Body of pancreas (tissue), 4 donors: Measurements from ENCODE around the gene SALL1.

Experiments
- POLR2A ChIP-seq, 3 donors: fragments of 450-650 bp; IDR thresholded peaks; one replicate each; pipeline ENCODE4 v1.6.1; 2016; ENCODE audit warnings: antibody characterized with exemption in 3 of 3, mild to moderate bottlenecking in 2 of 3
- TF ChIP-seq, protein P1 (sequence below), 7 experiments: fragments of 450-650 bp in 4 of 7; fragments of 200-600 bp in 3 of 7; sonication (generic) in 3 of 7; IDR thresholded peaks; one replicate each; pipeline ENCODE4 v1.5.1; 2016 to 2019; ENCODE audit warnings: antibody characterized with exemption in 7 of 7

DNA sequence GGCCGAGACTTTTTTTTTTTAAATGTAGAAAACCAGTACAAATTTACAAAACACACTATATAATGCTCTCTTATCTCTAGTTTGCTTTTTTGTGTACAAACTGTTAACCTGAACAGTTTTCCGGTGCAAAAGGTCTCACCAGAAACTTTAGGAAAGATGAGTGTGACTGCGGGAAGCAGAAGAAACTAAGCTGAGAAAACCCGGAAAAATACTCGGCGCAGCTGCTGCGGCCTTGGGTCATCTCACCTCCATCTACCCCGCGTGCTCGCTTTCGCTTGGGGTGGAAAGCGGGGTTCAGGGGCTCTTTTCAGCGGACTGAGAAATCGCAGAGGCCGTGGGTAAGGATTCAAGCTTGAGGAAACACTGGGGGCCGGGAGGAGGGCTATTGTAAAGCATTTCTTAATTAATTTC, 1.8 kb downstream of the SALL1 start:
- no peak for TF ChIP-seq POLR2A (IDR thresholded peaks at IDR 0.05)
- TF ChIP-seq, protein P1, sequence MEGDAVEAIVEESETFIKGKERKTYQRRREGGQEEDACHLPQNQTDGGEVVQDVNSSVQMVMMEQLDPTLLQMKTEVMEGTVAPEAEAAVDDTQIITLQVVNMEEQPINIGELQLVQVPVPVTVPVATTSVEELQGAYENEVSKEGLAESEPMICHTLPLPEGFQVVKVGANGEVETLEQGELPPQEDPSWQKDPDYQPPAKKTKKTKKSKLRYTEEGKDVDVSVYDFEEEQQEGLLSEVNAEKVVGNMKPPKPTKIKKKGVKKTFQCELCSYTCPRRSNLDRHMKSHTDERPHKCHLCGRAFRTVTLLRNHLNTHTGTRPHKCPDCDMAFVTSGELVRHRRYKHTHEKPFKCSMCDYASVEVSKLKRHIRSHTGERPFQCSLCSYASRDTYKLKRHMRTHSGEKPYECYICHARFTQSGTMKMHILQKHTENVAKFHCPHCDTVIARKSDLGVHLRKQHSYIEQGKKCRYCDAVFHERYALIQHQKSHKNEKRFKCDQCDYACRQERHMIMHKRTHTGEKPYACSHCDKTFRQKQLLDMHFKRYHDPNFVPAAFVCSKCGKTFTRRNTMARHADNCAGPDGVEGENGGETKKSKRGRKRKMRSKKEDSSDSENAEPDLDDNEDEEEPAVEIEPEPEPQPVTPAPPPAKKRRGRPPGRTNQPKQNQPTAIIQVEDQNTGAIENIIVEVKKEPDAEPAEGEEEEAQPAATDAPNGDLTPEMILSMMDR (IDR thresholded peaks at IDR 0.05), result no peak
